Brain microvascular endothelial cell (primary cell): ENCODE measurements around the gene PPIB.

Experiments
- DNase-seq: peaks from one replicate; pipeline ENCODE4 v3.0.0-alpha.2; 2020
- H3K27ac ChIP-seq: fragments of 250-450 bp; sonication (Bioruptor Pico); 2 replicates; pipeline ENCODE4 v1.5.1; 2020; ENCODE audit warnings: mild to moderate bottlenecking, moderate library complexity
- H3K27me3 ChIP-seq: fragments of 250-450 bp; sonication (Bioruptor Pico); replicated peaks from 2 replicates; pipeline ENCODE4 v1.5.1; 2020; ENCODE audit warnings: mild to moderate bottlenecking
- H3K36me3 ChIP-seq: fragments of 250-450 bp; sonication (Bioruptor Pico); replicated peaks from 2 replicates; pipeline ENCODE4 v1.5.1; 2020; ENCODE audit warnings: mild to moderate bottlenecking
- H3K4me3 ChIP-seq: 2 replicates; pipeline ENCODE4 v1.5.1; 2011; ENCODE audit warnings: low read depth, mild to moderate bottlenecking, control low read depth, low read length, moderate library complexity
- CTCF ChIP-seq: IDR thresholded peaks from 2 replicates; pipeline ENCODE4 v1.5.1; 2011; ENCODE audit warnings: low read depth, mild to moderate bottlenecking, moderate library complexity, low read length, control low read depth, inconsistent platforms; ENCODE audit errors: missing control alignments
- in situ Hi-C: cut with HindIII; loops from 2 replicates; pipeline ENCODE4 v1.10.0; 2017; ENCODE audit warnings: low sequenced_read_pairs, low pct_ligation_motif_present

Gene PPIB

GRCh38 chr15:64153480-64154367, 9.1 kb downstream of the PPIB start:
- TF ChIP-seq CTCF = peak; percentile 99
- in situ Hi-C loops = no loop called here
- DNase-seq = peak; percentile 80
- Histone ChIP-seq H3K36me3 (peaks cover 43% of the 10 kb centered on the region), H3K4me3 (no peak overlapping the region), H3K27me3 (peaks cover 3% of the 10 kb centered on the region), H3K27ac (no peak overlapping the region)

- in situ Hi-C loops = no loop called here
- no peak for DNase-seq
- Histone ChIP-seq H3K4me3 (peak overlapping the region; percentile 49), H3K27me3 (peaks cover 3% of the 10 kb centered on the region), H3K36me3 (peaks cover 33% of the 10 kb centered on the region), H3K27ac (no peak overlapping the region)
- no peak for TF ChIP-seq CTCF
Observed at GRCh38 chr15:64152507-64153387, 10.1 kb downstream of the PPIB start.

GRCh38 chr15:64151727-64152506, 10.9 kb downstream of the PPIB start, which contains the start of gene SNX22:
SNX22 (plus strand) TSS chr15:64151731; CDS start chr15:64151776, 45 bp downstream.
- in situ Hi-C loops = no loop called here
- DNase-seq = no peak
- Histone ChIP-seq H3K36me3 (peaks cover 25% of the 10 kb centered on the region), H3K27ac (no peak within 1 kb of the TSS), H3K4me3 (peak within 1 kb of the TSS; percentile 50), H3K27me3 (peaks cover 3% of the 10 kb centered on the region)
- TF ChIP-seq CTCF = no peak

GRCh38 chr15:64149893-64150578, 12.8 kb downstream of the PPIB start:
- peaks cover 3% of the 10 kb centered on the region for H3K27me3 ChIP-seq
- no peak overlapping the region for H3K27ac ChIP-seq
- in situ Hi-C loops = no loop called here
- TF ChIP-seq CTCF = no peak
- no peak for DNase-seq
- H3K4me3 ChIP-seq = no peak overlapping the region
- H3K36me3 ChIP-seq = peaks cover 10% of the 10 kb centered on the region

- in situ Hi-C loops = no loop called here
- TF ChIP-seq CTCF = peak; percentile 42
- Histone ChIP-seq H3K4me3 (no peak overlapping the region), H3K27ac (no peak overlapping the region), H3K36me3 (peaks cover 6% of the 10 kb centered on the region), H3K27me3 (peaks cover 3% of the 10 kb centered on the region)
- DNase-seq = no peak
Observed at GRCh38 chr15:64149424-64149823, 13.4 kb downstream of the PPIB start.
